GM23338 (cell line): ENCODE data around the gene LRRC3. TPM values are rescaled to one million over a fixed set of nuclear protein-coding genes. Genes with fewer than 3 reads are reported as not detected.

Source experiments
- ATAC-seq: fragments of 200-7000 bp; cut with Tn5 transposase; 3 replicates; pipeline ENCODE4 v1.9.1; 2020
- DNase-seq: peaks from one replicate; pipeline ENCODE4 v3.0.0-alpha.2; 2015; ENCODE audit warnings: low spot score
- H2AFZ ChIP-seq: fragments of 200-600 bp; sonication (generic); 2 replicates; pipeline ENCODE4 v1.8.0; 2016; ENCODE audit warnings: antibody characterized with exemption, mild to moderate bottlenecking, moderate library complexity
- H3F3A ChIP-seq: fragments of 200-600 bp; sonication (generic); replicated peaks from 2 replicates; pipeline ENCODE4 v1.8.0; 2017; ENCODE audit warnings: antibody characterized with exemption, mixed run types, low read depth
- H3K27ac ChIP-seq: fragments of 200-600 bp; sonication (generic); 2 replicates; pipeline ENCODE4 v1.6.1; 2016; ENCODE audit warnings: low read depth
- H3K27me3 ChIP-seq: fragments of 200-600 bp; sonication (generic); 2 replicates; pipeline ENCODE4 v1.8.0; 2016; ENCODE audit warnings: mild to moderate bottlenecking, mixed run types, moderate library complexity; ENCODE audit not compliant: insufficient read depth
- H3K36me3 ChIP-seq: fragments of 200-600 bp; sonication (generic); 2 replicates; pipeline ENCODE4 v1.8.0; 2016; ENCODE audit warnings: mild to moderate bottlenecking; ENCODE audit not compliant: insufficient read depth
- H3K4me1 ChIP-seq: fragments of 200-600 bp; sonication (generic); 2 replicates; pipeline ENCODE4 v1.8.0; 2016; ENCODE audit warnings: mild to moderate bottlenecking, moderate library complexity; ENCODE audit not compliant: insufficient read depth
- H3K4me2 ChIP-seq: fragments of 200-600 bp; sonication (generic); 2 replicates; pipeline ENCODE4 v1.7.1; 2017; ENCODE audit warnings: mixed run types
- H3K4me3 ChIP-seq: fragments of 200-600 bp; sonication (generic); 2 replicates; pipeline ENCODE4 v1.6.1; 2016; ENCODE audit warnings: mixed run types
- H3K79me2 ChIP-seq: fragments of 200-600 bp; sonication (generic); replicated peaks from 2 replicates; pipeline ENCODE4 v1.8.0; 2017; ENCODE audit warnings: mild to moderate bottlenecking; ENCODE audit not compliant: insufficient read depth
- H3K9me2 ChIP-seq: fragments of 200-600 bp; sonication (generic); 2 replicates; pipeline ENCODE4 v1.8.0; 2017; ENCODE audit not compliant: insufficient read depth
- H4K20me1 ChIP-seq: fragments of 200-600 bp; sonication (generic); replicated peaks from 2 replicates; pipeline ENCODE4 v1.8.0; 2017; ENCODE audit warnings: mild to moderate bottlenecking; ENCODE audit not compliant: insufficient read depth
- H3K27ac Mint-ChIP-seq: 2 replicates; pipeline ENCODE4 v1.8.0; 2020; ENCODE audit warnings: inconsistent platforms, mild to moderate bottlenecking, moderate library complexity, mixed read lengths
- H3K27me3 Mint-ChIP-seq: 3 replicates; pipeline ENCODE4 v1.8.0; 2022; ENCODE audit warnings: low read depth, mild to moderate bottlenecking, moderate library complexity, mixed read lengths, inconsistent platforms; ENCODE audit not compliant: insufficient read depth, poor library complexity
- H3K36me3 Mint-ChIP-seq: 3 replicates; pipeline ENCODE4 v1.8.0; 2021; ENCODE audit warnings: low read depth, mild to moderate bottlenecking, inconsistent platforms, moderate library complexity, mixed read lengths
- H3K4me1 Mint-ChIP-seq: 3 replicates; pipeline ENCODE4 v1.8.0; 2020; ENCODE audit warnings: mild to moderate bottlenecking, inconsistent platforms, mixed read lengths
- H3K4me3 Mint-ChIP-seq: 3 replicates; pipeline ENCODE4 v1.8.0; 2021; ENCODE audit warnings: moderate library complexity, mild to moderate bottlenecking, inconsistent platforms, mixed read lengths
- H3K9me3 Mint-ChIP-seq: 3 replicates; pipeline ENCODE4 v1.8.0; 2020; ENCODE audit warnings: moderate library complexity, mild to moderate bottlenecking, inconsistent platforms, mixed read lengths
- CTCF ChIP-seq, 2 experiments: fragments of 200-600 bp in 1 of 2; sonication (generic) in 1 of 2; conservative IDR thresholded peaks; 2 replicates each; pipeline versions ENCODE4 v1.5.1 to v1.6.1; 2016 to 2017; ENCODE audit warnings: antibody characterized with exemption in 2 of 2, low read depth in 2 of 2, mild to moderate bottlenecking in 2 of 2, moderate library complexity in 1 of 2
- EZH2phosphoT487 ChIP-seq: fragments of 200-600 bp; sonication (generic); IDR thresholded peaks from one replicate; pipeline ENCODE4 v1.8.1; 2018; ENCODE audit warnings: antibody characterized with exemption; ENCODE audit not compliant: unreplicated experiment
- JUNB ChIP-seq: IDR thresholded peaks from one replicate; pipeline ENCODE4 v1.6.1; 2016; ENCODE audit warnings: antibody characterized with exemption; ENCODE audit not compliant: unreplicated experiment
- NANOG ChIP-seq: IDR thresholded peaks from 2 replicates; pipeline ENCODE4 v1.6.1; 2016; ENCODE audit warnings: antibody characterized with exemption, borderline replicate concordance
- REST ChIP-seq: IDR thresholded peaks from one replicate; pipeline ENCODE4 v1.6.1; 2018; ENCODE audit warnings: antibody characterized with exemption; ENCODE audit not compliant: unreplicated experiment
- STAT1 ChIP-seq: IDR thresholded peaks from one replicate; pipeline ENCODE4 v1.6.1; 2016; ENCODE audit warnings: antibody characterized with exemption; ENCODE audit not compliant: unreplicated experiment
- ZNF114 ChIP-seq: fragments of 250-450 bp; sonication (Bioruptor Pico); IDR thresholded peaks from 2 replicates; pipeline ENCODE4 v1.5.0; 2020; ENCODE audit warnings: mild to moderate bottlenecking, moderate library complexity
- ZNF462 ChIP-seq: fragments of 250-450 bp; sonication (Bioruptor Pico); IDR thresholded peaks from 2 replicates; pipeline ENCODE4 v1.5.0; 2020; ENCODE audit warnings: mild to moderate bottlenecking, moderate library complexity
- polyA plus RNA-seq: library from polyadenylated mRNA; unstranded; fragments of >200 nt; fragmentation: Nextera tagmentation; extraction: Ambion mirVana; gene quantifications from 2 replicates; pipeline ENCODE4 v1.2.1, GENCODE V29; 2016
- total RNA-seq: library from RNA; depleted of rRNA; stranded (reverse); fragments of >200 nt; shearing (Covaris generic); gene quantifications from 2 replicates; pipeline ENCODE4 v1.2.3, GENCODE V29; 2014

Gene LRRC3
- total and polyA plus RNA-seq, 2 experiments from 2014 or later: 0.95 to 6.8 TPM

GRCh38 chr21:44459712-44460440, 4.6 kb downstream of the LRRC3 start:
- ATAC-seq (no peak), DNase-seq (no peak)
- peaks cover 13% of the 10 kb centered on the region for H3K27me3 Mint-ChIP-seq
- H3K4me1 ChIP-seq: no peaks in the 10 kb centered on the region
- H3K79me2 ChIP-seq: no peaks in the 10 kb centered on the region
- peaks cover 7% of the 10 kb centered on the region for H3K4me1 Mint-ChIP-seq
- H3K4me3 ChIP-seq: no peak overlapping the region
- no peaks in the 10 kb centered on the region for H3K36me3 ChIP-seq
- H4K20me1 ChIP-seq: no peaks in the 10 kb centered on the region
- H3K4me2 ChIP-seq: no peak overlapping the region
- no peak overlapping the region for H3K27ac ChIP-seq
- no peaks in the 10 kb centered on the region for H3K27me3 ChIP-seq
- no peaks in the 10 kb centered on the region; the same call in 2 of the 3 replicates for H3K9me3 Mint-ChIP-seq
- H3K27ac Mint-ChIP-seq: no peak overlapping the region
- no peak overlapping the region for H3K4me3 Mint-ChIP-seq
- TF ChIP-seq REST: no peak
- TF ChIP-seq EZH2phosphoT487: no peak
- TF ChIP-seq STAT1: no peak
- no peak for TF ChIP-seq NANOG
- no peak for TF ChIP-seq ZNF114 (CRISPR knock-in tag)
- TF ChIP-seq CTCF (conservative IDR thresholded peaks at IDR 0.05; ENCODE audit: low read depth in 2 of 2): no peak
- no peak for TF ChIP-seq JUNB
- no peak for TF ChIP-seq ZNF462 (CRISPR knock-in tag)
- H2AFZ ChIP-seq: no peak overlapping the region
- peaks cover 3% of the 10 kb centered on the region; the same call in 1 of the 3 replicates for H3K36me3 Mint-ChIP-seq
- H3K9me2 ChIP-seq: no peaks in the 10 kb centered on the region
- no peaks in the 10 kb centered on the region for H3F3A ChIP-seq
